ENCODE measurements around the gene CD247. TPM values are rescaled to one million over a fixed set of nuclear protein-coding genes. Genes with fewer than 3 reads are reported as not detected.
A peak's percentile ranks its signal among the peaks of the same experiment; 100 is the strongest.

Gene CD247
- total and polyA plus RNA-seq, 4 donors, result 0.44 to 1.3 (median 1.0) TPM

DNA sequence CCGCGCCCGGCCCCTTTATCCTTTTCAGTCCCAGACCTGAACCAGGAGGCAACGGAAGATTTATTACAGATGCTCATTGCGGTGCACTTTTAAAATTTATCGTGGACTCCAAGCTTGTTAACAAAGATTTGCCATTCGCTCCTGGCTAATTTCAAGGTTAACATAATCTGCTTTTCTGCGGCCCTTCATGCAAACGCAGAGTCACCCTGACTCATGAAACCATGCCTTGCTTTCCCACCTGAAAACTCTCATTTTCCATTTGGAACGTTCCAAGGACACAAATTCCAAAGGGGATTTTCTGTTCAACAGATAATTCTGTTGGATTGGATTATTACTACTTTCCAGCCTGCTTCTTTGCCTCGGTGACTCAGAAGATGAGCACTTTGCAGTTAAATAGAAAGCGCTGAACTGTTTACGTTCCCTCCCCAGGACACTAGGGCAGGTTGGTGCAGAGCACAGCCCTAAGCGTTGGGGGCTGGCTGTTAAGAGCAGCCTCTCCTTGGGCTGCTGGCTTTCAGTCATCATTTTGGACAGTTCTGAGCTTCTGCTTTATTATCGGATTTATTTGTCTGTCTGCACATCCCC is 51.1 kb downstream of the CD247 start:
- peak in 1 of 6 donors; percentile 51 for DNase-seq (ENCODE audit: low read depth in 4 of 6, low spot score in 6 of 6)
- no peaks in the 10 kb centered on the region for H3K36me3 ChIP-seq (ENCODE audit: control insufficient read depth, insufficient read depth, low read length)
- no peak overlapping the region for H3K4me3 ChIP-seq (ENCODE audit: low read depth, low read length)
- peaks cover 3% of the 10 kb centered on the region for H3K4me1 ChIP-seq (ENCODE audit: control insufficient read depth, insufficient read depth, low read length)
- H3K27ac ChIP-seq (ENCODE audit: low read depth, low read length), result no peak overlapping the region
- no peaks in the 10 kb centered on the region for H3K9me3 ChIP-seq (ENCODE audit: control insufficient read depth, insufficient read depth, low read length)
- WGBS (ENCODE audit: insufficient coverage), result 79% methylated on average over 14 of the region's 15 CpGs
- no peaks in the 10 kb centered on the region for H3K27me3 ChIP-seq (ENCODE audit: control insufficient read depth, insufficient read depth, low read length)

DNA sequence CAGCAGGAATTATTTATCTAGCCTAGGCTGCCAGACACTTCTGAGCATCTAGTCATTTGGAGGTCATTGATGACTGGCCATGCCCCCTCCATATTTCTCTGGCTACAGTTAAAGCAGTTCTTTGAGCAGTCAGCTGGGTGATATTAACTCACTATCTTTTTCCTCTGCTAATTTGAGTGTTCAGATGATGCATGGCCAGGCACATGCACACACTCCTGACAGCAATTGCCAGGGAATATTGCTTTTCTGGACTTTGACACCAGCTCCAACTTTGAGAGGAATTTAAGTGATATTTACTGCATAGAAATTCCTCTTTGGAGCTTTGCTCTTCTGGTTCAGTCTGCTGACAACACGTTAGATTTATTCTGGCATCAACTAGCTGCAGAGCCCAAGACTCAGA is 52.6 kb downstream of the CD247 start:
- WGBS (ENCODE audit: insufficient coverage), result 67% methylated on average over 1 of the region's 1 CpG
- DNase-seq (ENCODE audit: low read depth in 4 of 6, low spot score in 6 of 6), result peak in 1 of 6 donors; percentile 74
- Histone ChIP-seq H3K36me3 (ENCODE audit: control insufficient read depth, insufficient read depth, low read length) (no peaks in the 10 kb centered on the region), H3K4me3 (ENCODE audit: low read depth, low read length) (no peak overlapping the region), H3K27me3 (ENCODE audit: control insufficient read depth, insufficient read depth, low read length) (no peaks in the 10 kb centered on the region), H3K9me3 (ENCODE audit: control insufficient read depth, insufficient read depth, low read length) (no peaks in the 10 kb centered on the region), H3K27ac (ENCODE audit: low read depth, low read length) (no peak overlapping the region), H3K4me1 (ENCODE audit: control insufficient read depth, insufficient read depth, low read length) (peaks cover 3% of the 10 kb centered on the region)

DNA sequence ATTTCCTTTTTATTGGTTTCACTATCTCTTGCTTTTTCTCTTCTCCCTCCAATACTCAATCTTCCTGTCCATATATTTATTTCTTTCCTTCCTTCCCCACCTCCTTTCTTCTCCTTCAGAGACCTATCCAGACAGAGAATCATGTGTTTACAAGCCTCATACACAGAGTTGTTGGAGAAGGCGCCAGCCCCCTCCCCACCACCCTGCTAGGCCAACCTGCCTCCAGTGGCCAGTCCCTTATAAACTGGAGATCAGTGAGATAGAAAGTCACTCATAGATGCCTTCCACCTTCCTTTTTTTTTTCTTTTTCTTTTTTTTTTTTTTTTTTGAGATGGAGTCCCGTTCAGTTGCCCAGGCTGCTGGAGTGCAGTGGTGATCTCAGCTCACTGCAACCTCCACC is 53.3 kb downstream of the CD247 start:
- H3K4me3 ChIP-seq (ENCODE audit: low read depth, low read length), result no peak overlapping the region
- H3K36me3 ChIP-seq (ENCODE audit: control insufficient read depth, insufficient read depth, low read length), result no peaks in the 10 kb centered on the region
- no peak overlapping the region for H3K27ac ChIP-seq (ENCODE audit: low read depth, low read length)
- H3K9me3 ChIP-seq (ENCODE audit: control insufficient read depth, insufficient read depth, low read length), result no peaks in the 10 kb centered on the region
- H3K4me1 ChIP-seq (ENCODE audit: control insufficient read depth, insufficient read depth, low read length), result peaks cover 3% of the 10 kb centered on the region
- H3K27me3 ChIP-seq (ENCODE audit: control insufficient read depth, insufficient read depth, low read length), result no peaks in the 10 kb centered on the region
- no CpG with 5 or more reads among the region's 2 CpGs for WGBS (ENCODE audit: insufficient coverage)
- no peak for DNase-seq (ENCODE audit: low read depth in 4 of 6, low spot score in 6 of 6)

DNA sequence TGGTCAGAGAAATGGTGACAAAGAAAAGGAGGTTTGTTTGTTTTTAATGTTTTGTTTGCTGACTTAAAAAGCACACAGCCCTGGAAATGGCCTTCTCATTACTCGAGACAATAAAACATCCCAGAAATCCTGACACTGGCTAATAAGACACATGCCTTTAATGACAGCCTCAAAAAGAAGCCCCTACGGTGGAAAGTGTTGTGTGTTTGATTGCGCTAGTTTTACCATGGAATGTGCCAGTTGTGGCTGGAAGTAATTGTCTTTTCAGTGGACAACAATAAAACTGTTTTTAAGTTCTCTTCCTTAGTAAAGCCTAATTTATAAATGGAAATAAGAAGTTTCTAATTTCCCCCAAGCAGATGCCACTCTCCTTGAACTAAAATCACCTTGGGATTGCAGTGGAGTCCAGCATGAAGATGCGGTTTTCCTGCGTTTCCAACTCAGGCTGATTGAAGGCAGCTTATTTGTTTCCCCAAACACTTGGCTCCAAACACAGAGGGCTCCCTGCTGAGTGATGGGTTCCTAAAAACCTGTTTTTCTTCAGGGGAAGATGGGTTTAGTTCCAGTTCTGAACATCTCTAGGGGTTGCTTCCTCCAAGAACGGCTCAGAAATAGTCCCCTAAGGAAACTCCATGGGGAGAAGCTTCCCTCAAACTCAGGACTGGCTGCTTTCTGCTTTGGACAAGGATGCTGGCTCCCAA is 54.3 kb downstream of the CD247 start:
- no peak overlapping the region for H3K4me3 ChIP-seq (ENCODE audit: low read depth, low read length)
- DNase-seq (ENCODE audit: low read depth in 4 of 6, low spot score in 6 of 6), result peak in 1 of 6 donors; percentile 77
- 60% methylated on average over 1 of the region's 6 CpGs for WGBS (ENCODE audit: insufficient coverage)
- H3K4me1 ChIP-seq (ENCODE audit: control insufficient read depth, insufficient read depth, low read length), result peaks cover 3% of the 10 kb centered on the region
- H3K27me3 ChIP-seq (ENCODE audit: control insufficient read depth, insufficient read depth, low read length), result no peaks in the 10 kb centered on the region
- no peaks in the 10 kb centered on the region for H3K9me3 ChIP-seq (ENCODE audit: control insufficient read depth, insufficient read depth, low read length)
- H3K36me3 ChIP-seq (ENCODE audit: control insufficient read depth, insufficient read depth, low read length), result no peaks in the 10 kb centered on the region
- H3K27ac ChIP-seq (ENCODE audit: low read depth, low read length), result no peak overlapping the region

DNA sequence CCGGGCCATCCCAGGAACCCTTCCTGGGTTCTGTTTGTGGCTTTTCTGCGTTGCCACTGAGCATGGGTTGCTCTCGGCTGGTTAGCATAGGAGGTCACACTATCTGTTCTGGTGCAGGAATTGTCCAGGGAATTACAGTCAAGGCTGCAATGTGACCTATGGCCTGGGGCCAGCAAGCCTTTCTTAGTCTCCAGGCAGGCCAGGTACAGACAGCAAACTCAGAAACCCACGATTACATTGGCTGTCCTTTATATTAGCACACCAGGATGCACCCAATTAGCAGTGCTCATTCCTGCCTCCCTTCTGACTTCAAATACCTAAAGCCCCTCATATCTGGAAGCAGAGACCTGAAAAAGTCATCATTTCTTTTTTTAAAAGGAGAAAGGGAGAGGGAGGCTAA is 55.2 kb downstream of the CD247 start:
- H3K4me1 ChIP-seq (ENCODE audit: control insufficient read depth, insufficient read depth, low read length), result peaks cover 3% of the 10 kb centered on the region
- H3K36me3 ChIP-seq (ENCODE audit: control insufficient read depth, insufficient read depth, low read length), result no peaks in the 10 kb centered on the region
- no peaks in the 10 kb centered on the region for H3K27me3 ChIP-seq (ENCODE audit: control insufficient read depth, insufficient read depth, low read length)
- DNase-seq (ENCODE audit: low read depth in 4 of 6, low spot score in 6 of 6), result no peak
- H3K9me3 ChIP-seq (ENCODE audit: control insufficient read depth, insufficient read depth, low read length), result no peaks in the 10 kb centered on the region
- WGBS (ENCODE audit: insufficient coverage), result 76% methylated on average over 4 of the region's 4 CpGs
- H3K27ac ChIP-seq (ENCODE audit: low read depth, low read length), result no peak overlapping the region
- H3K4me3 ChIP-seq (ENCODE audit: low read depth, low read length), result no peak overlapping the region

DNA sequence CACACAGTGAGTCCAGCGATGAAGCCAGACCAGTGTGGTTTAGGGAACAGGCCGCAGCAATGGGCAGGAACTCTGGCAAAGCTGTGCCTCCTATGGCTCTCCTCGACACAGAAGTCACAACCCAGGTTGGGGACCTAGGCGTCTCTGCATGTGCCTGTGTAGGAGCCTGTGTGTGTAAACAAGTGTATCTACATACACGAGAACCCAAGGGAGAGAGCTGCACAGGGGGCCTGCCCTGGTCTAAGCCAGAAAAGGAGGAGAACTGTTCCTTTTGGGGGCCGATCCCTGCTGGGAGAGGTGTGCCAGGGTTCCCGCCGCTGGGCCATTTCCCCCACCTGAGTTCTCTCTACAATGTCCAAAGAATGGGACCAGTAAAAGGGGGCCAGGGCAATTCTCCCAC is 56.0 kb downstream of the CD247 start:
- WGBS (ENCODE audit: insufficient coverage), result 93% methylated on average over 8 of the region's 8 CpGs
- Histone ChIP-seq H3K27ac (ENCODE audit: low read depth, low read length) (no peak overlapping the region), H3K9me3 (ENCODE audit: control insufficient read depth, insufficient read depth, low read length) (no peaks in the 10 kb centered on the region), H3K4me1 (ENCODE audit: control insufficient read depth, insufficient read depth, low read length) (peaks cover 3% of the 10 kb centered on the region), H3K4me3 (ENCODE audit: low read depth, low read length) (no peak overlapping the region), H3K36me3 (ENCODE audit: control insufficient read depth, insufficient read depth, low read length) (no peaks in the 10 kb centered on the region), H3K27me3 (ENCODE audit: control insufficient read depth, insufficient read depth, low read length) (no peaks in the 10 kb centered on the region)
- no peak for DNase-seq (ENCODE audit: low read depth in 4 of 6, low spot score in 6 of 6)

DNA sequence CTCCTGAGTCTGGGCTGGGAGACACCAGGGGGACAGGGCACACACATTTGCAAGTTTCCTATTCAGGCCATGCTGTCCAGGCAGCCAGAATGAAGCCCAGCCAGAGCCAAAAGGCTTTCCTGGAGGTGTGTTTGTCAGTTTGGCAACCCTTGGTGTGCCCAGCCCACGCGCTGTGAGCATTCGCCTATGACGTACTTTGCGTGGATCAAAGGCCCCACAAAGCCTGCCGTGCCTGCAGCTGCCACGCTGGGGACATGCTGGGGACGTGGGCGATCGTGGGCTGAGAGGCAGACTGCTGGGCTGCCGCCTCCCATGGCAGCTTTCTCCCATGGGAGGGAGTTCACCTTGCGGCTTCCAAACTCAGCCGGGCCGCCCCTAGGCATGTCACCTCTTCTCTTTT is 57.5 kb downstream of the CD247 start:
- H3K27me3 ChIP-seq (ENCODE audit: control insufficient read depth, insufficient read depth, low read length), result no peaks in the 10 kb centered on the region
- no peak overlapping the region for H3K4me3 ChIP-seq (ENCODE audit: low read depth, low read length)
- H3K36me3 ChIP-seq (ENCODE audit: control insufficient read depth, insufficient read depth, low read length), result no peaks in the 10 kb centered on the region
- H3K27ac ChIP-seq (ENCODE audit: low read depth, low read length), result no peak overlapping the region
- H3K9me3 ChIP-seq (ENCODE audit: control insufficient read depth, insufficient read depth, low read length), result no peaks in the 10 kb centered on the region
- DNase-seq (ENCODE audit: low read depth in 4 of 6, low spot score in 6 of 6), result no peak
- WGBS (ENCODE audit: insufficient coverage), result 92% methylated on average over 14 of the region's 14 CpGs
- peaks cover 3% of the 10 kb centered on the region for H3K4me1 ChIP-seq (ENCODE audit: control insufficient read depth, insufficient read depth, low read length)

DNA sequence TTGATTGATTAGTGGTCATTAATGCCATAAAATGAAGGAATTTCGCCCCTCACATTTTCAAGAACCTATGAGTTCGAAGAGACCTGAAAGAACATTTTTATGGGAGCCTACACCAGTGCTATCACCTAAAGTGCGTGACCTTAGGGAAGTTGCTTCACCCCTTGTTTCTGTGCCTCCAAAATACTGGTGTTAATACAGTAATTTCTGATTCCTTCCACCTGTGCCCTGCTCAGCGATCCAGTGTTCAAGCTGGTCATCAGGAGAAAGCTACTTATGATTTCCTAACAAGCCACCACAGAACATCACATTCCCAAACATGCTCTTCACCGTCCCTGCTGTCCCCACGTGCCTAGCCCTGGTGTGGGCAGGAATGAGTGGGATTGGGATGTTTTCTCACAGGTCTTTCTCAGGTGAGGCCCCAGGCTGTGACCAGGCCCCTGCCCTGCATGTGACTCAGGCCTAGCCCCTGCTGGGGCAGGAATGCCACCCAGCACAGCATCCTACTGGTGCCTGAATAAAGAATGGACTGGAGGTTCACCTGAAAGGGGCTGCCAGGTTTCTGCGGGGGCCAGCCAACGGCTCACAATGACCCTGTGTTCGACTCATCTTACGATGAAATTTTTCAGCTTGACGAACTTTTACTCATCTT is 60.3 kb downstream of the CD247 start:
- no peaks in the 10 kb centered on the region for H3K36me3 ChIP-seq (ENCODE audit: control insufficient read depth, insufficient read depth, low read length)
- H3K4me3 ChIP-seq (ENCODE audit: low read depth, low read length), result no peak overlapping the region
- no peak overlapping the region for H3K27ac ChIP-seq (ENCODE audit: low read depth, low read length)
- H3K9me3 ChIP-seq (ENCODE audit: control insufficient read depth, insufficient read depth, low read length), result no peaks in the 10 kb centered on the region
- 81% methylated on average over 6 of the region's 11 CpGs for WGBS (ENCODE audit: insufficient coverage)
- DNase-seq (ENCODE audit: low read depth in 4 of 6, low spot score in 6 of 6), result no peak
- H3K27me3 ChIP-seq (ENCODE audit: control insufficient read depth, insufficient read depth, low read length), result no peaks in the 10 kb centered on the region
- peaks cover 17% of the 10 kb centered on the region for H3K4me1 ChIP-seq (ENCODE audit: control insufficient read depth, insufficient read depth, low read length)

DNA sequence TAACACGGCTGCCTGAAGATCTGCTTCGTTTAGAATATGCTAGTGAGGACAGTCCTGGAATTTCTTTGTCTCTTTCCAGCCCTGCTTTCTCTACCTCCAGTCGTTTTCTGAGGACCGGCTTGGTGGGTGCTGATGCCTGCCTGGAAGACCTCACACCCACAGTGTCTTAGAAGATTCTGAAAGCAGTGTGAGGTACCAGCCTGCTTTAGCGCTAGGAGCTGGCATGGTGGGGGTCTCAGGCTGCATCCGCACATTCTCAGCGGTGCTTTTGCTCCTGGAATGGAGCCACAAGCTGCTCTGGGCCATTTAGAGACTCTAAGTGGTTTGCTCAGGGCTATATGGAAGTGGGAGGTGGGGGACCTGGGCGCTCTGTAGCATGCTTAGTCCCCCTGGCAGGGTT is 61.4 kb downstream of the CD247 start:
- 82% methylated on average over 8 of the region's 8 CpGs for WGBS (ENCODE audit: insufficient coverage)
- H3K36me3 ChIP-seq (ENCODE audit: control insufficient read depth, insufficient read depth, low read length), result no peaks in the 10 kb centered on the region

DNA sequence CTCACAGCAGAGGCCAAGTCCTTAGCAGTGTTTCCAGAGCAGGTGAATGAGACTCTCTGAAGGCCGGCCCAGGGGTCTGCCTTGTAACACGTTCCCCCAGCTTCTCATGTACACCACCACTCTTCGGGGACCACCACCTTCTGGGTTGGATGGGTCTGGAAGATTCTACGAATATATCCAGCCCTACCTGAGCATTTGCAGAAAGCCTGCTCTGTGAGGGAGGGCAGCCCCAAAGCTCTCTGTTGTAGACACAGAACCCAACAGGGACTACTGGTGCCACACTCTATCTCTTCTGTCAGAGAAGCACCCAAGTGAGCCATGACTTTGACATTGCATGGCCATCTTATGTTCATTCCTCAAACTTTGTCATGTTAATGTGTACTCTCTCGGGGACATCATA is 61.8 kb downstream of the CD247 start:
- Histone ChIP-seq H3K27ac (ENCODE audit: low read depth, low read length) (no peak overlapping the region), H3K9me3 (ENCODE audit: control insufficient read depth, insufficient read depth, low read length) (no peaks in the 10 kb centered on the region), H3K36me3 (ENCODE audit: control insufficient read depth, insufficient read depth, low read length) (no peaks in the 10 kb centered on the region), H3K27me3 (ENCODE audit: control insufficient read depth, insufficient read depth, low read length) (no peaks in the 10 kb centered on the region), H3K4me1 (ENCODE audit: control insufficient read depth, insufficient read depth, low read length) (peaks cover 17% of the 10 kb centered on the region), H3K4me3 (ENCODE audit: low read depth, low read length) (peak overlapping the region; percentile 59)
- no peak for DNase-seq (ENCODE audit: low read depth in 4 of 6, low spot score in 6 of 6)
- 100% methylated on average over 1 of the region's 5 CpGs for WGBS (ENCODE audit: insufficient coverage)

More for the DNA sequence above, 61.4 kb downstream of the CD247 start:
- H3K27ac ChIP-seq (ENCODE audit: low read depth, low read length), result no peak overlapping the region
- H3K27me3 ChIP-seq (ENCODE audit: control insufficient read depth, insufficient read depth, low read length), result no peaks in the 10 kb centered on the region
- no peak overlapping the region for H3K4me3 ChIP-seq (ENCODE audit: low read depth, low read length)
- DNase-seq (ENCODE audit: low read depth in 4 of 6, low spot score in 6 of 6), result no peak
- H3K9me3 ChIP-seq (ENCODE audit: control insufficient read depth, insufficient read depth, low read length), result no peaks in the 10 kb centered on the region
- peaks cover 17% of the 10 kb centered on the region for H3K4me1 ChIP-seq (ENCODE audit: control insufficient read depth, insufficient read depth, low read length)

Measured in spinal cord (tissue), 10 donors.